Ovary (tissue), 9 donors: ENCODE data around the gene KCTD16. TPM values are rescaled to one million over a fixed set of nuclear protein-coding genes. Genes with fewer than 3 reads are reported as not detected.

Experiments used
- DNase-seq, 5 donors: peaks; one replicate each; pipeline ENCODE4 v3.0.0-alpha.2; 2019 to 2020
- H3K27ac ChIP-seq, 2 donors: fragments of 200-600 bp; one replicate each; pipeline versions ENCODE4 v1.5.1 to v1.8.0; 2019 to 2022
- H3K27me3 ChIP-seq: fragments of 200-600 bp; one replicate; pipeline ENCODE4 v1.8.0; 2022
- H3K36me3 ChIP-seq: fragments of 200-600 bp; sonication (generic); one replicate; pipeline ENCODE4 v1.5.1; 2019
- H3K4me1 ChIP-seq: one replicate; pipeline ENCODE4 v1.8.1; 2013; ENCODE audit warnings: mild to moderate bottlenecking, moderate library complexity; ENCODE audit not compliant: insufficient read depth
- H3K4me3 ChIP-seq: fragments of 200-600 bp; sonication (generic); one replicate; pipeline ENCODE4 v1.5.1; 2017
- H3K9me3 ChIP-seq, 2 donors: fragments of 200-600 bp in 1 of 2; sonication (generic) in 1 of 2; one replicate each; pipeline versions ENCODE4 v1.5.1 to v1.8.1; 2013 to 2019; ENCODE audit warnings: mild to moderate bottlenecking in 1 of 2, moderate library complexity in 1 of 2
- EP300 ChIP-seq: sonication (generic); formaldehyde crosslinking; IDR thresholded peaks from one replicate; pipeline ENCODE4 v1.6.1; 2017; ENCODE audit warnings: antibody characterized with exemption
- POLR2A ChIP-seq: fragments of 450-650 bp; IDR thresholded peaks from one replicate; pipeline ENCODE4 v1.6.1; 2017; ENCODE audit warnings: antibody characterized with exemption, mild to moderate bottlenecking, moderate library complexity
- WGBS, 3 donors: extraction: QIAGEN DNeasy Blood & Tissue Kit in 1 of 3; methylation state at CpG; one replicate each; pipeline versions ENCODE4 v1.1.5 to v1.1.7; 2013 to 2017; 5-methylcytosine and 5-hydroxymethylcytosine counted together
- intact Hi-C, 4 donors: fragments of 100-400 bp; cut with DNase I; formaldehyde crosslinking; loops; one replicate each; pipeline versions ENCODE4 v1.11.0 to v1.15.1; 2022 to 2023
- polyA plus RNA-seq, 2 donors: library from polyadenylated mRNA; stranded (reverse); fragments of 200-250 nt in 1 of 2; fragments of 350-450 nt in 1 of 2; fragmentation: Illumina TruSeq in 1 of 2; extraction: RNeasy Lipid Tissue Mini Kit (QIAGEN cat#74804) in 1 of 2; gene quantifications; one replicate each; pipeline ENCODE4 v1.2.3, GENCODE V29; 2013 to 2014
- total RNA-seq, 7 donors: library from RNA; depleted of rRNA in 2 of 7; stranded (reverse); fragments of >200 nt in 2 of 7; fragmentation: NEBNext Ultra II Directional in 3 of 7; extraction: Animal tissue kit (Norgen Biotek cat#: 25700) in 3 of 7; gene quantifications; one replicate each; pipeline versions ENCODE4 v1.1.0 to v1.2.4, GENCODE V29; 2016 to 2023
- TF ChIP-seq, protein P1 (sequence below), 3 donors: fragments of 450-650 bp in 2 of 3; fragments of 200-600 bp in 1 of 3; IDR thresholded peaks; one replicate each; pipeline versions ENCODE4 v1.5.1 to v1.8.0; 2016 to 2022; ENCODE audit warnings: antibody characterized with exemption in 3 of 3, mild to moderate bottlenecking in 1 of 3
- donor health status: DM: no; HTN: no; CAD: no; lungs with moderate emphysema.
- donor health status: DM: no; HTN: no; CAD: no.
- donor health status: Bipolar disorder and iron deficiency.
- donor health status: DM: yes; HTN: yes; CAD: no.
- donor health status: DM: no; HTN: no; CAD: no.
- donor health status: DM: yes; HTN: yes; CAD: no.

KCTD16 gene
- total and polyA plus RNA-seq, 9 donors = under 0.01 to 0.46 (median 0.13) TPM; not detected in 1

DNA sequence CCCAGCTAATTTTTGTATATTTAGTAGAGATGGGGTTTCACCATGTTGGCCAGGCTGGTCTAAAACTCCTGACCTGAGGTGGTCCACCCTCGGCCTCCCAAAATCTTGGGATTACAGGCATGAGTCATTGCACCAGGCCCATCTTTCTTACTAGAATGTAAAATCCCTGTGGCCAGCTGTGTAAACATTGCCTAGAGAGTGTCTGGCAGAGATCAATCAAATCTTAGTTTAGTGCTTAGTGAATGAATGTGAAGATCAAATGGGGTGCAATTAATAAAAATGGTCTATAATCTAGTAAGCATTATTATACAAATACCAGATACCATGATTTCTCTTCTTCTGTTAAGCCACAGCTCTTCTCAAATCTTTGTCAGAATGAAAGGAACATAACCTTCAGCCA is 289.9 kb downstream of the KCTD16 start:
- Histone ChIP-seq H3K4me3 (no peak overlapping the region), H3K27me3 (no peaks in the 10 kb centered on the region), H3K4me1 (no peaks in the 10 kb centered on the region), H3K9me3 (no peaks in the 10 kb centered on the region), H3K36me3 (no peaks in the 10 kb centered on the region), H3K27ac (no peak overlapping the region)
- TF ChIP-seq EP300 (no peak), POLR2A (no peak)
- TF ChIP-seq, protein P1, sequence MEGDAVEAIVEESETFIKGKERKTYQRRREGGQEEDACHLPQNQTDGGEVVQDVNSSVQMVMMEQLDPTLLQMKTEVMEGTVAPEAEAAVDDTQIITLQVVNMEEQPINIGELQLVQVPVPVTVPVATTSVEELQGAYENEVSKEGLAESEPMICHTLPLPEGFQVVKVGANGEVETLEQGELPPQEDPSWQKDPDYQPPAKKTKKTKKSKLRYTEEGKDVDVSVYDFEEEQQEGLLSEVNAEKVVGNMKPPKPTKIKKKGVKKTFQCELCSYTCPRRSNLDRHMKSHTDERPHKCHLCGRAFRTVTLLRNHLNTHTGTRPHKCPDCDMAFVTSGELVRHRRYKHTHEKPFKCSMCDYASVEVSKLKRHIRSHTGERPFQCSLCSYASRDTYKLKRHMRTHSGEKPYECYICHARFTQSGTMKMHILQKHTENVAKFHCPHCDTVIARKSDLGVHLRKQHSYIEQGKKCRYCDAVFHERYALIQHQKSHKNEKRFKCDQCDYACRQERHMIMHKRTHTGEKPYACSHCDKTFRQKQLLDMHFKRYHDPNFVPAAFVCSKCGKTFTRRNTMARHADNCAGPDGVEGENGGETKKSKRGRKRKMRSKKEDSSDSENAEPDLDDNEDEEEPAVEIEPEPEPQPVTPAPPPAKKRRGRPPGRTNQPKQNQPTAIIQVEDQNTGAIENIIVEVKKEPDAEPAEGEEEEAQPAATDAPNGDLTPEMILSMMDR (IDR thresholded peaks at IDR 0.05) = no peak
- intact Hi-C loops = no loop called here
- WGBS, 3 donors = 39 to 52% (median 44%) methylated on average over 1 of the region's 1 CpG
- no peak for DNase-seq

DNA sequence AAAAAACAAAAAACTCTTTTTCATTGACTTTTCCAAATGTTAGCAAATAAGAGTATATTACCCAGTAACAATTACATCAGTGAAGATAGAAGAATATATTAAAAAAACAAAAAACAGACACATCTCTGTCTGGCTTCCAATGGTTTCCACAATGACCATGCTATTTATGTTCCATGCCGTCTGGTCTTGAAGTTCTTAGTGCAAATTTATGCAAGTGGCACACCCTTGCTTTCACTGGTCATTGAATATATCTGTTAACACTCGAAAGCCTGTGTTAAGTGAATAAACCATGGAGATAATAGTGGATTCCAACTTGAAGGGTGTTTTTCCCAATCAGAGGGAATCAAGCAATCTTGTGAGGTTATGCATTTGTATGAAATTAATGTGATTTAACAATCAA is 291.9 kb downstream of the KCTD16 start:
- Histone ChIP-seq H3K36me3 (no peaks in the 10 kb centered on the region), H3K4me3 (no peak overlapping the region), H3K27me3 (no peaks in the 10 kb centered on the region), H3K27ac (no peak overlapping the region), H3K4me1 (no peaks in the 10 kb centered on the region), H3K9me3 (no peaks in the 10 kb centered on the region)
- 76 to 77% (median 76%) methylated on average over 2 of the region's 2 CpGs for WGBS, 3 donors
- DNase-seq = no peak
- no peak for TF ChIP-seq EP300
- TF ChIP-seq, protein P1 (IDR thresholded peaks at IDR 0.05) = no peak
- TF ChIP-seq POLR2A = no peak
- intact Hi-C loops = no loop called here

DNA sequence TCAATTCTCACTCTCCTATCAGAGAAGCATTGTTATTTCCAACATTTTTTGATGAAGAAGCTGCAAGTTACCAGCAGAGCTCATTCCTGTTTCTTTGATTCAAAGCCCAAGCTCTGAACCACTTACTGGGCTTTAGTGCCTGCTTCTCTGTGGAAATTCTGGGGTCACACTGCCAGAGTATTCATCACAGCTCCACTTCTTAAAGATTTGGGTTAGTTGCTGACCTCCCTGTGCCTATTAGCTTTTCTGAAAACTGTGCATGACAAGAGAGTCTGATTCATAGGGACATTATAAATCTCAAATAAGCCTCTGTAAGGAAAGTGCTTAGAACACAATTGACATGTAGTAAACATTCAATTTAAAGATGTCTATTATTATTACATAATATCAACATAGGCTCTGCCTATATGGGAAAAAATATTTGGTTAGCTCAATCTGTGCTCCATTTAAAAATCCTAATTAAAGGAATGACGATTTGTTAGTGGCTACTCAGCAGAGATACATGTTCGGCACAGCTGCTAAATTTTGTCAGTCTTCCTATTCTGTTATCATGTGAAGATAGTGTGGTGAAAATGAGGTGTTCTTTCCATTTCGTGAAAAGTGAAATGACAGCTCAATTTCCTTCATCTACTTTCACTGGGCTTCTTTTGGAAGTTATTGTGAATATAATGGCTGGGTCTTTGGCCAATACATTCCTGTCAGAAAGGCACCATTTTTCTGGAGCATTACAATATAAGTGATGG is 293.0 kb downstream of the KCTD16 start:
- TF ChIP-seq POLR2A (no peak), EP300 (no peak)
- TF ChIP-seq, protein P1 (IDR thresholded peaks at IDR 0.05) = no peak
- no peak for DNase-seq
- WGBS, 3 donors = 13 to 38% (median 15%) methylated on average over 3 of the region's 3 CpGs
- H3K27ac ChIP-seq = no peak overlapping the region
- no peaks in the 10 kb centered on the region for H3K36me3 ChIP-seq
- intact Hi-C loops = no loop called here
- no peaks in the 10 kb centered on the region for H3K9me3 ChIP-seq
- no peaks in the 10 kb centered on the region for H3K27me3 ChIP-seq
- no peak overlapping the region for H3K4me3 ChIP-seq
- no peaks in the 10 kb centered on the region for H3K4me1 ChIP-seq

DNA sequence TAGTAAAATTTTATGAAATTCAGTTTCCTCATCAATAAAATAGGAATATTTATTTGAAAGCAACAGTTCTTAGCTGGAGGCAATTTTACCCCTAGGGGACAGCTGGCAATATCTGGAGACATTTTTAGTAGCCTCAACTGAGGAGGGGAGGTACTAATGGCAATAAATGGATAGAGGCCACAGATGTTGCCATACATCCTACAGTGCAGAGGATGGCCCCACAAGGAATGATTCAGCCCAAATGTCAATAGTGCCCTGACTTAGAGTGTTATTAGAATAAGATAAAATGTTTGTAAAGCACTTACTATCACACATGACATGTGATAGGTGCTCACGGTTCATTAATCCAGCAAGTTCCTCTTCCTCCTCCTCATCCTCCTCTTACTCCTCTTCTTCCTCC is 293.6 kb downstream of the KCTD16 start:
- WGBS, 3 donors = 60 to 89% (median 75%) methylated on average over 1 of the region's 1 CpG
- no peaks in the 10 kb centered on the region for H3K36me3 ChIP-seq
- H3K9me3 ChIP-seq = no peaks in the 10 kb centered on the region
- no peak for DNase-seq
- no peak for TF ChIP-seq EP300
- TF ChIP-seq POLR2A = no peak
- TF ChIP-seq, protein P1 (IDR thresholded peaks at IDR 0.05) = no peak
- no peak overlapping the region for H3K4me3 ChIP-seq
- intact Hi-C loops = no loop called here
- H3K27me3 ChIP-seq = no peaks in the 10 kb centered on the region
- H3K27ac ChIP-seq = no peak overlapping the region
- H3K4me1 ChIP-seq = no peaks in the 10 kb centered on the region
